GM21723 (cell line): ENCODE results near the gene DHPS.

Experiments used
- ATAC-seq: cut with Tn5 transposase; IDR thresholded peaks from one replicate; pipeline ENCODE4 v1.9.1; 2021; ENCODE audit warnings: mild to moderate bottlenecking, moderate library complexity; ENCODE audit not compliant: unreplicated experiment

DHPS gene

DNA sequence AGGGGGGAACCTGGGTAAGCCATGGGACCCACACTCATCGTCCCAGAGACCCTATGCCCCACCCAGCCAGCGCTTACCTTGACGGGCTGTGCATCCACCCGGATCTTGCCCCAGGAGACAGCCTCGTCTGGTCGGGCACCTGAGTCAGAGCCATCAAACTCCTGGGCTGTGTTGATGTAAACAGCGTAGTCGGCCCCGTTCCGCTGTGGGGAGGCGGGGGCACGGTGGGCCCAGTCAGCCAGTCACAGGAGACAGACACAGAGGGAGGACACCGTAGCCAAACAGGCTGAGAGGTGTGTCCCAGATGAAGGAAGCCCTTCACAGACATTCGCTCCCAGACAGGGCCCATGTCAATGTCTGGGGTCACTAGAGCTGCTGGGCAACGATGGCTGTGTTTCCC lies 5.7 kb downstream of the DHPS start:
- no peak for ATAC-seq

DNA sequence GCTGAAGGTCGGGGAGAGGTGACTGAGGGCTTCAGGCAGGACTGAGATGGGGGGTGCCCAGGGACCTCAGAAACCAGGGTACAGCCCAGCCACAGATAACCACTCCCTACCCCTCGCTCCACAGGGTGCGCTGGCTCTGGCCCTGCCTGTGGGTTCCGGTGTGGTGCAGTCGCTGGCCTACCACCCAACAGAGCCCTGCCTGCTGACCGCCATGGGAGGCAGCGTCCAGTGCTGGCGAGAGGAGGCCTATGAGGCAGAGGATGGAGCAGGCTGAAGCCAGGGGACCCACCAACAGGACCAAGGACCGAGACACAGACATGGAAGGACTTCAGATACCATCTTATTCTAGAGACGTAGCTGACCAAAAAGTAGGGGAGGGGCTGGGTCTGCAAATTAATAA lies 6.3 kb downstream of the DHPS start:
- no peak for ATAC-seq

DNA sequence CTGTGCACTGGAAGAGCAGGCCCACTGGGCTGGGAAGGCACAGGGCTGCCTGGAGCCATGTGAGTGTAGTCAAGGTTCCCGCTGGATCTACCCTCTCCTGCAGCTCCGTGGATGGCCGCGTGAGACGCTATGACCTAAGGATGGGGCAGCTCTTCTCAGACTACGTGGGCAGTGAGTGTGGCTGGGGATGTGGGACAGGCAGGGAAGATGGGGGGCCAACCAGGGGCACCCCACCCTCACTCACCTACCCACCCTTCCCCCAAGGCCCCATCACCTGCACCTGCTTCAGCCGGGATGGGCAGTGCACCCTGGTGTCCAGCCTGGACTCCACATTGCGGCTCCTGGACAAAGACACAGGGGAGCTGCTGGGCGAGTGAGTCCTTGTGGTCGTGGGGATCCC lies 8.9 kb downstream of the DHPS start:
- ATAC-seq = no peak

DNA sequence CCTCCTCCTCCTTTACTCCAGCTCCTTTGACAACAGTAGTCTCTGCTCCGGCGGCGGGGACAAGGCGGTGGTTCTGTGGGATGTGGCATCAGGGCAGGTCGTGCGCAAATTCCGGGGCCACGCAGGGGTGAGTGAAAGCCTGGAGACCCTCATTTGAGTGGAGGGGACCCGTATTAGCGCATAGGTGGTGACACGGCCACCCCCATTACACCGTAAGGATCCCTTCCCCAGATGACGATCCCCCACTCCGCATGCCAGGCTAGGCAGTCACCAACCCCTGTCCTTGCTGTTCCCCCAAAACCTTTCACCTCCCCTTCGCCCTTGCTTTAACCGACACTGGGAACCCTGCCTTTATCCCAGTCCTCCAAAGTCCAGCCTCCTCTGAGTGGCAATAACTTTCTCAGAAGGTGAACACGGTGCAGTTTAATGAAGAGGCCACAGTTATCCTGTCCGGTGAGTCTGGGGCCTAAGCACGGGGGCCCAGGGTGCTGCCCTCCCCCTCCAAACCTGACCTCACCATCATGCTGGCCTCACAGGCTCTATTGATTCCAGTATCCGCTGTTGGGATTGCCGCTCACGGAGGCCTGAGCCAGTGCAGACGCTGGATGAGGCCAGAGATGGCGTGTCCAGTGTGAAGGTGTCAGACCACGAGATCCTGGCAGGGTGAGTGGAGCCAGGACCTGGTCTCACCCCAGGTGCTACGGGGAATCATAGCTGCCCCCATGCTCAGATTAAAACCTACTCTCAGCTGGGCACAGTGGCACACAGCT lies 11.3 kb downstream of the DHPS start:
- ATAC-seq = no peak

DNA sequence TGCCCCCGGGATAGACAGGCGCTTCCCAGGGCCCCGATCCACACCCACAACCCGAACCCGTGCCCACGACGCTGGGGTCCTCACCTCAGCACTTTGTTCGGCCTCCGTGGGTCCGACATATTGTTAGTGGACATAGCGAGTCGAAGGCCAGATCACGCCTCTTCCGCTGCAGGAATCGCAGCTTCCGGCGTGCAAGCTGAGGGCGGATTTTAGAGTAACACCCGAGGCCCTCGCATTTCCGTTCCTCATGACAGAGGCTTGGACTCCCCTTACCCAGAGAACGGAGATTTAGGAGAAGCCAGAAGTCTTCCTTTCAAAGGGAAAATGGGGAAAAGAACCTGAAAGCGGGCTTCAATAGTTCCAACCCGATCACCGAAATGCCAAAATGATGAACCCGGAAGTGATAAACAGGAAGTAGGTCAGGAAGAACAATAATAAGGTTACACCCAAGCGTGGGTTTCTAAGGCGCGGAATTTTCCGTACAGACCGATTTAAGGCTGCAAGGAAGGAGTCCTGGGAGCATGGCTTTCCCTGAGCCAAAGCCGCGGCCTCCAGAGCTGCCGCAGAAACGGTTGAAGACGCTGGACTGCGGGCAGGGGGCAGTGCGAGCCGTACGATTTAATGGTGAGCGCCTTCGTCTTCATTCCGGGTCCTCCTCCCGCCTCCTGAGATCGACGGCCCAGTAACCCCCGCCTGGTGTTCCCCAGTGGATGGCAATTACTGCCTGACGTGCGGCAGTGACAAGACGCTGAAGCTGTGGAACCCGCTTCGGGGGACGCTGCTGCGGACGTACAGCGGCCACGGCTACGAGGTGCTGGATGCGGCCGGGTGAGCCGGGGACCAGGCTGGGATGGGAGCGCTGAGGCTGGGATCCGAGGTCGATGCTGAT lies 12.2 kb downstream of the DHPS start:
- no peak for ATAC-seq

DNA sequence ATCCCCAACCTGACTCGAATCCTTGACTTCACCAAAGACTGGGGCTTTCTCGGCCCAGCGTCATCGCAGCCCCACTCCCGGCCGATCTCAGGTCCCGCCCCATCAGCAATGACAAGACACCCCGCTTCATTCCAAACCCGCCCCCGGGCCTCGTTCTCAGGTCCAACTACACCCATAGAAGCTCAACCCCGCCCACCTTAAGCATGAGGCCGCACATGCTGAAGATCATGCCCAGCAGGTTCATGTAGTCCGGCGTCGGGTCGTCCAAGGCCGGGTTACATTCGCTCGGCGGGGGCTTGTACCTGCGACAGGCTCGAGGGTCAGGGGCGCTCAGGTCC lies 12.8 kb downstream of the DHPS start:
- no peak for ATAC-seq

DNA sequence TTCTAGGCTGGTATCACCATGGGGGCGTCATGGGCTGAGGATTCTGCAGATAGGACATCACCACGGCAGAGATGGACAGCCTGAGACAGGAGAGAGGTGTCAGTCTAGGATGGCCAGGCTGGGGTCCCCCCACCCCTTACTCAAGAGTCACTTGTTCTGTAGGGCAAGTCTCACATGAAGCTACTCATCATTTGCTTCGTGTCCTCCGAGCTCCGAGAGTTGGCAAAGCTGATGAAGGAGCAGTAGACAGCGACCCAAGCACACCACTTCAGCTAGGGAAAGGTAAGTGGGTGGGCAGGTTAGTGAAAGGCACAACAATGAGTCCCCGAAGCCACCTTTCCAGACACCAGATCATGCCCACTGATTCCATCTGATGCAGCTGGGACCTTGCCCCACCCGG lies 13.3 kb downstream of the DHPS start:
- ATAC-seq = no peak

DNA sequence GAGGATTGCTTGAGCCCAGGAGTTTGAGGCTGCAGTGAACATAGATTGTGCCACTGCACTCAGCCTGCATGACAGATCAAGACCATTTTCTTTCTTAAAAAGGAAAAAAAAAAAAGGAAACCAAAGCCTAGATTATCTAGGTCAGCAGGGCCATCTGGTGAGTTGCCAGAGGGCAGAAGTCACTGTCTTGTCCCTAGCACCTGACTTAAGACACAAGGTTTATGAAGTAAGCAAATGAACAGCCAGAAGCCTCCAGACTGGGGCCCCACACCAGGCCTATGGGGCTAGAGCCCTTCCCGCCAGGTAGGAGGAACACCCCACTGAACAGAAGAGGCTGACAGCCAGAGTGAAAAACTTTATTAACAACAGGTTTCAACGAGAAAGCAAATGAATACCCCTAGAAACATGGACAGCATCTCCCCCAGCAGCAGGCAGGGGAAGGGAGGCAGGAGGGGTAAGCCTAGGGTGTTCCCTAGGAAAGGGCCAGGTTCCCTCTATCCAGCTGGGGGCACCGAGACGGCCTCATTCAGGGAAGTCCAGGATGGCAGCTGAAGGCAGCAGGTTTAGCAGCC lies 13.9 kb downstream of the DHPS start:
- ATAC-seq = no peak

DNA sequence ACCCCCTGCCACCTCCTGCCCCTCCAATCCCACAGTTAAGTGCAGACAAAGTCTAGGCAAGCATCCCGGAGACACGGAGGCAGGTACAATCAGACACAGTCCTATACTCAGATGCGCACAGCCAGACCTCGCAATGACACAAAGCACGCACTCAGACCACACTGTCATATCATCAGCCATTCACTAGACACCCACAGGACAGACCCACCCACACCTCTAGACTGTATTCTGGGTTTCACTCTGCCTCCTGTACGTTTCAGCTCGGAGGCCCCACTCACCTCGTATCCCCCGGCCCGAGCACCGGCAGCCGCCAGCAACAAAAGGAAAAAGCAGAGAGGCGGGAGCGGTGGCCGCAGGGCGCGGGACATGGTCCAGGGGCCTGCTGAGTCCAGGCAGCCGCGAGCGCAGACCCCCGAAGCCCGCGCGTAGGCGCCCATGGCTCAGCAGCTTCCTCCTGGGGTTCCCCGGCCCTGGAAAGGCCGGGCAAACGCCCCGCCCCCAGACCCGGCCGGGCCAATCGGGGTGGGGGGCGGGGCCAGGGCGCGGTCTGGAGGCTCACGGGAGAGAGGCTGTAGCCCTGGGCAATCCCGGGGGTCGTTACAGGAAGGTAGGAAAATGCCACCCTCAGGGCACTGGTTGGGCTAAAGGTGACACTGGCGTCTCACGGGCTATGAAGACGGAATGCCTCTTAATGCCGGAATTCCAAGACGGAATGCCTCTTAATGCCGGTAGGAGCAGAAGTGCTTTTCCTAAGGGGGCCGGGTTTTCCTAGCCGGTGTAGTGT lies 15.2 kb downstream of the DHPS start, which contains the start of the genes MAN2B1 and WDR83:
MAN2B1 (minus strand) TSS at position 478 of the 784 bp plus-strand sequence; CDS start at position 437, 41 bp downstream.
WDR83 (plus strand) TSS at position 543 of the 784 bp plus-strand sequence. CDS start 2,984 bp downstream, outside the sequence.
- peak; percentile 42 for ATAC-seq

DNA sequence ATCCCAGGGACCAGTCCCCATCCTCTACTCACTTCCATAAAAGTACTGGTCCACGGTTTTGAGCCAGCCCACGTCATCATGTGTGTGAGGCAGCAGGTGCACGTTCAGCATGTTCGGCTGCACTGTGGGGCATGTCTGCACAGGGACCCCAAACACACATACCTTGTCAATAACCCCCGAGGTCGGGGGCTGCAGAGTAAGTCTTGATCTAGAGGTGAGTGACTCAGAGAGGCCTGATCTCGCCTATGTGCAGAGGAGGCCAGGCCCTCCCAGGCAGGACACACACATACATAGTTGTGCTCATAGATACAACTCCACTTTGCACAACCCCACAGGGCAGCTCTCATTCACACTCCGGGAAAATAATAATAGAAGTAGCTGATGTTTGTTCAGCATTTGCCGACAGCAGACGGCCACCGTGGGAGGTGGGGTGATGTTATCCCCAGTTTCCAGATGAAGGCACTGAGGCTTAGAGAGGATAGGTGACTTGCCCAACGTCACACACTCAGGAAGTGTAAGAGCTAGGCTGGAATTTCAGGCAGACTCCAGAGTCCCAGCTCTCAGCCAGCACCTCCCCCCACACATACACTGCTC lies 15.9 kb downstream of the DHPS start:
- ATAC-seq = no peak

DNA sequence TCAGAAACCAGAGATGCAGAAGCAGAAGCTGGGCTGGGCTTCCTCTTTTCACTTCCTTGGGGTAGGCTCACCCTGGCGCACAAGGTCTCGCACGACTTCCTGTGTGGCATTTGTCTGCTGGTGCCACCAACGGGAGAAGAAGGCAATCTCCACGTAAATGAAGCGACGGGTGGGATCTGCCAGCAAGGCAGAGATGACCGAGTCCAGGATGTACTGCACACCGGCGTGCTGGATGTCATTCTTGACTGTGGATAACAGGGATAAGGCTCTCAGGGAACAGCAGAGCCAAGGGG lies 16.5 kb downstream of the DHPS start:
- ATAC-seq = no peak

DNA sequence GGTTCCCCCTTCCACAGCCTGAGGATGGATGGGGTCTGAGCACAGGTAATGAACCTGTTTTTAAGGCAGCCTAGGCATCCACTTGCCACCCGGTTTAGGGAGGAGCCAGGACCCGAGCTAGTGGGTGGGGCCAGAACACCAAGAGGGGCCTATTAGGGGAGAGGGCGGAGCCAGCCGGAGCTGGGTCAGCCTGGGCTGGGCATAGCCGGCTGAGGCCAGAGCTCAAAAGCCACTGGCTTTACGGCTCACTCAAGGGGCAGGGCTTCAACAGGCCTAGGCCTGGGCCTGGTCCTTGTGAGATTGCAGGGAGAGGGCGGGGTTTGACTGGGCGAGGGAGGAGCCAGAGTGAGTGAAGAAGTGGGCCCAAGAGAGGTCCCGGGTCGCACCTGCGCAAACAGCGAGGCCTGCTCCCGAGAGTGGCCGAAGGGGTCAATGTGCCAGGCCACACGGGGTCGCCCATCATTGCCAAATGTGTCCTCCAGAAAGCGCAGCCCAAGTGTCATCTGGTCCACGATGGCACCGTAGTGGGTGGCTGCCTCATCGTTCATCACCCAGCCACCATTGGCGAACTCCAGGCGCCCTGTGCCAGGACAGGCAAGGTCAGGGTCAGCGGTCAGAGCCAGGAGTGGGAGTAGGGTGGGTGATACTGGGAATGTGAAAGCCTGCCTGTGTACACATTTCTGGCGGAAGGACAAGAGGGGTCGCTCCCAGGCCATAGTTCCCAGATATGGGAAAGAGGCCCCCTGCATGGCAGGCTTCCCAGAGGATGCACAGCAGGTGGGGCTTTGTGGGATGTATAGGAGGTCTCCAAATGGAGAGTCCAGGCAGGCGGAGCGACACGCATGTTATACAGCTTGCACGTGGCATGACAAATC lies 17.0 kb downstream of the DHPS start:
- ATAC-seq = no peak

DNA sequence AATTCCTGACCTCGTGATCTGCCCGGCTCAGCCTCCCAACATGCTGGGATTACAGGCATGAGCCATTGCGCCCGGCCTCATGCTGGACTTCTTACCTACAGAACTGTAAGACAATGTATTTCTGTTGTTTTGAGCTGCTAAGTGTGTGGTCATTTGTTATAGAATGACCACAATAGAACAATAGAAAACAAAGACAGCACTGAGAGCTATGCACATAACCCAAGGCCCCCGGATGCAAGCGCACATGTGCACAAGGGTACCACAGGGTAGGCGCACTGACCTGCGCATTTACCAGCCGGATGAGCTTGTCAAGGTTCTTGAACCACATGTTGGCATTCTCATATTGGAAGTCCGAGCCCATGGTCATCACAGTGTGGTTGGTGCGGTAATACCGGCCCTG lies 20.7 kb downstream of the DHPS start:
- no peak for ATAC-seq

DNA sequence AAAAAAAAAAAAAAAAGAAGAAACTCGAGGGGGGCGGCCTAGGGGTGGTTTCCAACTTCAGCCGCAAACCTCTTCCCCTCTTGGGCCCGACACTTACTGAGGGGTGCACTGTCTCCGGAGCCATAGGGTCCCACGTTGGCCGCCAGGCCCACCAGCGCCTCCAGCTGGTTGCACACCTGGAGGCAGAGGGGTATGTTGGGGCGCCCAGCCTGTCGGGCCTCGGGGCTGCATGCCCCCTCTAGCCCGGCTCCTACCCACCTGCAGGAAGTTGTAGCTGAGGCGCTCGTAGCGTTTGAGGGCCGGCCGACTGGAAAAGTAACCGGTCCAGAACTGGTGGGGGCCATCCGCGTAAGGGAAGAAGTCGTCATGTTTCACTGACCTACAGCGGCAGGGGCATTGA lies 23.7 kb downstream of the DHPS start:
- ATAC-seq = no peak

DNA sequence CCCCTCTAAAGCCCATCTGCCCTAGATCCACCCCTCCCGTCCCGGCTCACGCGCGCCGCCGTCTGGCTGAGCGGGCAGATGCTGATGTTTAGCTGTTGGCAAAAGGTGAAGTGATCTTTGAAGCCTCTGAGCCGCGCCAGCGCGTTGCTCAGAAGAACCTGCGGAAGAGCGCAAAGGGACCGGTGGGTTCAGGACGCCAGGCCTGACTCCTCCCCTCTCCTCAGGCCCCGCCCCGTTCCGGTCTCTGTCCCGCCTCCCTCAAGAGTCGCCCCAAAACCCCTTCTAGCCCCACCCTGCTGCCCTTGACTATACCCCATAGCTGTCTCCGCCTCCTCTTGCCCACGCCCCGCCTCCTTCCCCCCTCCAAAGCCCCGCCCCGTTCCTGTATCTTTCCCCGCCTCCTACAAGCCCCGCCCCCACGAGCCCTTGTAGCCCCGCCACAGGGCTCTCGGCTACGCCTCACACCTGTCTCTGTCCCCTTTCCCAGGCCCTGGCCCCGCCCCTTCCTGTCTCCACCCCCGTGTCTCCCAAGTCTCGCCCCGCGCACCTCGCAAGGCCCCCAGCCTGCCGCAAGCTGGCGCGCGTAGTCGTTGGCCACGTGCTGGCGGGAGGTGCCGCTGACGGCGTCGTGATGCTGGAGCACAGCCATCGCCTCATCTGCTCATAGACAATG lies 24.6 kb downstream of the DHPS start:
- ATAC-seq = no peak

DNA sequence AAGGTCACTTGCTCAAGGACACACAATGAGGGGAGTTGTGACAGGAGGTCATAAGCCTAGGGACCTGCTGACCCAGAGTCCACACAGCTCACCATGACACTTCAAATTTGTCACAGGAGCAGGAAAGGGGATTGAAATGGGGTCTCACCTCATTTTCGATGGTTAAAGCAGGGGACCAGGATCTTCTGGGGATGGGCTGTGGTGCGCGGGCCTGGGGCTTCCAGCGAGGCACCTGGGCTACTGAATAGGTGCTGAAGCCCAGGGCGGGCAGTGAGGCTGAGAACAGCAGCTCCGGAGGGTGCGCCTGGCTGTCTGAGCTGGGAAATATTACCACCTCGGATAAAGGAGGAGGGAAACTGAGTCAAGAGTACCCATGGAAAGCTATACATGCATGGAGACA lies 26.1 kb downstream of the DHPS start:
- ATAC-seq = no peak

DNA sequence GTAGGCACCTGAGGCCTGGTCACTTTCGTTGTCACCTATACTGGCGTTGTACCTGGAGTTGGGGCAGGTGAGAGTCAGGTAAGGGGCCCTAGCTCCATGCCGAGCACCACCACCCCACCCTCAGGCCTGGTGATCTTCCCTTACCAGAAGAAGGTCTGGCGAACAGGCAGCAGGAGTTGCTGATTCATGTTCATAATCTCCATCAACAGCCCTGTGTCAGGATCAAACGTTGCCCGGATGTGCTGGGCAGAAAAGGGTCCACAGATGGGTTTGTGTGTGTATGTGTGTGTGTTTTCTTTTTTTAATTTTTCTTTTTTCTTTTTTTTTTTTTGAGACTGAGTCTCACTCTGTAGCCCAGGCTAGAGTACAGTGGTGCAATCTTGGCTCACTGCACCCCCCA lies 29.5 kb downstream of the DHPS start:
- no peak for ATAC-seq

DNA sequence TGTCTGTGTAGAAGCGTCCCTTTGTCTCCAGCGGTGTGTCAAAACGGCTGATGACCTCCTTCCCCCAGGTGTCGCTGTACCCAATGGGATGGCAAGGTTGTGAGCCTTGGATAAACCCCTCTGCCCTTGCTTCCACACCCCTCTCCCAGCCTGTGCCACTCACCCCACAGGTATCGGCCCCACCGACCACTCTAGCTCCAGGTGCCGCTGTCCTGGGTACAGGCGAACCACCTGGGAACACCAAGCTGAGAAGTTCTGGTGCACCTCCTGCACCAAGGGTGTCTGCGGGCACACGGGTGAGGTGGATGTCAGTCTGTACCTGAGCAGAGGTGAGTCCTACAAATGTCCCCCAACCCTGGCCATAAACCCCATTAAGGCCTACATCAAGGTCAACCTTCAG lies 31.7 kb downstream of the DHPS start:
- no peak for ATAC-seq

DNA sequence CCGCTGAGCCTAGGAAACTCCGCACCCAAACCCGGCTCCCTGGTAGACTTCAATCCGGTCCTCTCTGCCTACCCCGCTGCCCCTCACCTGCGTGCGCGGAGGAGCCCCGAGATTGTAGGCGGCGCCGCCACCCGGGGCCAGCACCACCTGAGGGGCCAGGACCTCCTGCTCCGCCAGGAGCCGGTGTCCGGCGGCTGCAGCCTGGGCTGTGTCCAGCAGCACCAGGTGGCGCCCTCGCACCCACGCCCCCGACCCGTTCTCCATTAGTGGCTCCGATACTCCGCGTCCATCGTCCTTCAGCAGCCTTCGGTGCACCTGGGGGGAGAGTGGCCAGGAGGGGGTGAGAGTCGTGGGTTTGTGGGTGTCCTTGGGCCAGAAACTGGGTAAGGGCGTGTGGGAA lies 33.6 kb downstream of the DHPS start:
- ATAC-seq = no peak
